ENCODE measurements around the gene RCAN2.

DNA sequence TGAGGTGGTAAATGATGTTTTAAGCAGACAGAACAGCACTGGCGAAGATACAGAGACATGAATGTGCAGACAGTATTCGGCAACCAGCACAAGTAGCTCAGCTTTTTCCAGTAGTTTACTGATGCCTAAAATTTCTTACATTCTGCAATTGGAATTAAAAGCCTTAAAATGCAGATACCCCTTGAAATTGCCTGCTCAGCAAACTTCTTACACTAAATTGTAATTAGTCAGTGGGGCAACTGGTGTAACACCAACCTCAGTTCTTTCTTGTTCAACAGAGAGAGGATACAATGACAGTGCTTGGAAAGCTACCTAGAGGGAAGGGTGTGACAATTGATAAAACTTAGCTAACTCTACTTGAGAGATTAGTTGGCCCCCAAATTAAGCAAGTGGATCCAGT, 199.4 kb downstream of the RCAN2 start:
- TF ChIP-seq, protein P1, sequence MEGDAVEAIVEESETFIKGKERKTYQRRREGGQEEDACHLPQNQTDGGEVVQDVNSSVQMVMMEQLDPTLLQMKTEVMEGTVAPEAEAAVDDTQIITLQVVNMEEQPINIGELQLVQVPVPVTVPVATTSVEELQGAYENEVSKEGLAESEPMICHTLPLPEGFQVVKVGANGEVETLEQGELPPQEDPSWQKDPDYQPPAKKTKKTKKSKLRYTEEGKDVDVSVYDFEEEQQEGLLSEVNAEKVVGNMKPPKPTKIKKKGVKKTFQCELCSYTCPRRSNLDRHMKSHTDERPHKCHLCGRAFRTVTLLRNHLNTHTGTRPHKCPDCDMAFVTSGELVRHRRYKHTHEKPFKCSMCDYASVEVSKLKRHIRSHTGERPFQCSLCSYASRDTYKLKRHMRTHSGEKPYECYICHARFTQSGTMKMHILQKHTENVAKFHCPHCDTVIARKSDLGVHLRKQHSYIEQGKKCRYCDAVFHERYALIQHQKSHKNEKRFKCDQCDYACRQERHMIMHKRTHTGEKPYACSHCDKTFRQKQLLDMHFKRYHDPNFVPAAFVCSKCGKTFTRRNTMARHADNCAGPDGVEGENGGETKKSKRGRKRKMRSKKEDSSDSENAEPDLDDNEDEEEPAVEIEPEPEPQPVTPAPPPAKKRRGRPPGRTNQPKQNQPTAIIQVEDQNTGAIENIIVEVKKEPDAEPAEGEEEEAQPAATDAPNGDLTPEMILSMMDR (IDR thresholded peaks at IDR 0.05), result no peak
- TF ChIP-seq EP300 (IDR thresholded peaks at IDR 0.05) (no peak), POLR2A (IDR thresholded peaks at IDR 0.05) (no peak), POLR2AphosphoS5 (IDR thresholded peaks at IDR 0.05) (no peak)
